Progenitor cell of endocrine pancreas (in vitro differentiated cells): ENCODE results near the gene MYOM3. TPM values are rescaled to one million over a fixed set of nuclear protein-coding genes. Genes with fewer than 3 reads are reported as not detected.

ENCODE experiments used
- DNase-seq: peaks from one replicate; pipeline ENCODE4 v3.0.0; 2021; ENCODE audit warnings: low spot score; ENCODE audit not compliant: unreplicated experiment
- H3K27ac Mint-ChIP-seq: 2 replicates; pipeline ENCODE4 v1.8.0; 2021; ENCODE audit warnings: mild to moderate bottlenecking, moderate library complexity, mixed read lengths
- H3K27me3 Mint-ChIP-seq: 2 replicates; pipeline ENCODE4 v1.8.0; 2021; ENCODE audit warnings: mixed read lengths
- H3K36me3 Mint-ChIP-seq: 2 replicates; pipeline ENCODE4 v1.8.0; 2022; ENCODE audit warnings: mixed read lengths; ENCODE audit not compliant: insufficient read depth
- H3K4me1 Mint-ChIP-seq: 2 replicates; pipeline ENCODE4 v1.8.0; 2021; ENCODE audit warnings: low read depth, mixed read lengths
- H3K4me3 Mint-ChIP-seq: 2 replicates; pipeline ENCODE4 v1.8.0; 2021; ENCODE audit warnings: low read depth, mild to moderate bottlenecking, moderate library complexity, mixed read lengths
- H3K9me3 Mint-ChIP-seq: 2 replicates; pipeline ENCODE4 v1.8.0; 2021; ENCODE audit warnings: low read depth, mixed read lengths
- CTCF ChIP-seq: fragments of 200-600 bp; sonication (generic); IDR thresholded peaks from one replicate; pipeline ENCODE4 v1.5.0; 2021; ENCODE audit warnings: antibody characterized with exemption, mild to moderate bottlenecking; ENCODE audit not compliant: unreplicated experiment
- total RNA-seq: library from RNA; stranded (reverse); gene quantifications from 2 replicates; pipeline ENCODE4 v1.2.1, GENCODE V29; 2021

The MYOM3 gene
- total RNA-seq, 1 donor from 2014 or later = 0.84 TPM

- Mint-ChIP-seq H3K27me3 (no peaks in the 10 kb centered on the region), H3K36me3 (no peaks in the 10 kb centered on the region), H3K4me3 (peak overlapping the region; percentile 7), H3K9me3 (no peaks in the 10 kb centered on the region), H3K27ac (peak overlapping the region; percentile 45), H3K4me1 (peaks cover 18% of the 10 kb centered on the region)
- no peak for TF ChIP-seq CTCF
- no peak for DNase-seq
Observed at GRCh38 chr1:24136956-24137539, 25.1 kb upstream of the MYOM3 start.

- Mint-ChIP-seq H3K27ac (peak overlapping the region; percentile 34), H3K9me3 (no peaks in the 10 kb centered on the region), H3K4me3 (no peak overlapping the region), H3K4me1 (peaks cover 15% of the 10 kb centered on the region), H3K27me3 (no peaks in the 10 kb centered on the region), H3K36me3 (no peaks in the 10 kb centered on the region)
- no peak for TF ChIP-seq CTCF
- DNase-seq = no peak
Observed at GRCh38 chr1:24134376-24134775, 22.4 kb upstream of the MYOM3 start.

DNA sequence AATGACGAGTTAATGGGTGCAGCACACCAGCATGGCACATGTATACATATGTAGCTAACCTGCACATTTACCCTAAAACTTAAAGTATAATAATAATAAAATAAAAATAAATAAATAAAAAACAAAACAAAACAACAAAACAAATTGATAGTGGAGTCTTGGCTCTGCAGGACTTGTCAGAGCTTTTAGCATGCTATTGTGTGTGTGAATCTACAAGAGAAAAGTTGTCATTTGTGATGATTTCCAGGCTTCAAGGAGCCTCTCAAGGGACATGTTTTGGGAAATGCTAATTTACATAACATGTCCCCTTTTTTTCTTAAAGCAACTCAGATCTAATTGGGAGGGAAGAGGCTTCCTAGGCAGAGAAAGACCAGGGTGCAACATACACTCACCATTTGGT lies 21.9 kb upstream of the MYOM3 start:
- Mint-ChIP-seq H3K36me3 (no peaks in the 10 kb centered on the region), H3K27me3 (no peaks in the 10 kb centered on the region), H3K9me3 (no peaks in the 10 kb centered on the region), H3K4me1 (peaks cover 17% of the 10 kb centered on the region), H3K4me3 (no peak overlapping the region), H3K27ac (no peak overlapping the region)
- no peak for TF ChIP-seq CTCF
- no peak for DNase-seq

- TF ChIP-seq CTCF = no peak
- no peak for DNase-seq
- no peaks in the 10 kb centered on the region for H3K9me3 Mint-ChIP-seq
- H3K36me3 Mint-ChIP-seq = no peaks in the 10 kb centered on the region
- no peaks in the 10 kb centered on the region for H3K27me3 Mint-ChIP-seq
- peaks cover 5% of the 10 kb centered on the region for H3K4me1 Mint-ChIP-seq
- no peak overlapping the region for H3K4me3 Mint-ChIP-seq
- no peak overlapping the region for H3K27ac Mint-ChIP-seq
Observed at GRCh38 chr1:24130385-24130784, 18.4 kb upstream of the MYOM3 start.

- TF ChIP-seq CTCF = no peak
- Mint-ChIP-seq H3K4me3 (no peak overlapping the region), H3K27me3 (no peaks in the 10 kb centered on the region), H3K4me1 (peaks cover 5% of the 10 kb centered on the region), H3K9me3 (no peaks in the 10 kb centered on the region), H3K36me3 (no peaks in the 10 kb centered on the region), H3K27ac (no peak overlapping the region)
- no peak for DNase-seq
Observed at GRCh38 chr1:24127801-24128363, 15.9 kb upstream of the MYOM3 start.
